Mesenchymal stem cell (in vitro differentiated cells and primary cell): ENCODE data around the gene PDGFD.

Experiments used
- DNase-seq: peaks from one replicate; pipeline ENCODE4 v3.0.0-alpha.2; 2013
- H2AFZ ChIP-seq: one replicate; pipeline ENCODE4 v1.6.1; 2013; ENCODE audit warnings: low read depth, mild to moderate bottlenecking, control low read depth, inconsistent platforms, low read length, moderate library complexity
- H2AK5ac ChIP-seq: 2 replicates; pipeline ENCODE4 v1.6.1; 2013; ENCODE audit warnings: low read length, moderate library complexity, mild to moderate bottlenecking, inconsistent platforms; ENCODE audit not compliant: severe bottlenecking
- H2BK120ac ChIP-seq: one replicate; pipeline ENCODE4 v1.6.1; 2013; ENCODE audit warnings: low read depth, mild to moderate bottlenecking, inconsistent platforms, low read length, moderate library complexity
- H2BK12ac ChIP-seq, 2 experiments: one replicate each; pipeline ENCODE4 v1.6.1; 2013; ENCODE audit warnings: inconsistent platforms in 2 of 2, low read length in 2 of 2, mild to moderate bottlenecking in 2 of 2, moderate library complexity in 2 of 2, control low read depth in 1 of 2
- H2BK15ac ChIP-seq: one replicate; pipeline ENCODE4 v1.6.1; 2013; ENCODE audit warnings: mild to moderate bottlenecking, low read depth, inconsistent platforms; ENCODE audit not compliant: poor library complexity, severe bottlenecking
- H2BK5ac ChIP-seq: 2 replicates; pipeline ENCODE4 v1.6.1; 2013; ENCODE audit warnings: low read depth, mild to moderate bottlenecking, low read length, control low read depth, inconsistent platforms; ENCODE audit not compliant: poor library complexity, severe bottlenecking
- H3K14ac ChIP-seq, 2 experiments: one replicate each; pipeline ENCODE4 v1.6.1; 2013; ENCODE audit warnings: inconsistent platforms in 2 of 2, low read length in 2 of 2, control low read depth in 1 of 2, mild to moderate bottlenecking in 1 of 2, moderate library complexity in 1 of 2
- H3K18ac ChIP-seq, 2 experiments: one replicate each; pipeline ENCODE4 v1.6.1; 2013; ENCODE audit warnings: inconsistent platforms in 2 of 2, low read length in 2 of 2, control low read depth in 1 of 2, low read depth in 1 of 2, mild to moderate bottlenecking in 1 of 2
- H3K23ac ChIP-seq, 2 experiments: one replicate each; pipeline ENCODE4 v1.6.1; 2013; ENCODE audit warnings: inconsistent platforms in 2 of 2, low read length in 2 of 2, mild to moderate bottlenecking in 2 of 2, moderate library complexity in 2 of 2, control low read depth in 1 of 2
- H3K27ac ChIP-seq: 2 replicates; pipeline ENCODE4 v1.5.1; 2013; ENCODE audit warnings: mild to moderate bottlenecking, moderate library complexity, low read length, control low read depth, inconsistent platforms; ENCODE audit not compliant: poor library complexity, severe bottlenecking
- H3K27me3 ChIP-seq, 2 experiments: 2 replicates each; pipeline versions ENCODE4 v1.6.1 to v1.7.0; 2013; ENCODE audit warnings: low read length in 2 of 2, mild to moderate bottlenecking in 2 of 2, moderate library complexity in 2 of 2, control low read depth in 1 of 2, inconsistent platforms in 1 of 2; ENCODE audit not compliant: control insufficient read depth in 1 of 2, insufficient read depth in 1 of 2
- H3K36me3 ChIP-seq, 2 experiments: 2 replicates each; pipeline versions ENCODE4 v1.6.1 to v1.7.0; 2013; ENCODE audit warnings: low read length in 2 of 2, control low read depth in 1 of 2, inconsistent platforms in 1 of 2, low read depth in 1 of 2, mild to moderate bottlenecking in 1 of 2; ENCODE audit not compliant: insufficient read depth in 2 of 2, control insufficient read depth in 1 of 2
- H3K4ac ChIP-seq, 2 experiments: one replicate each; pipeline ENCODE4 v1.6.1; 2013; ENCODE audit warnings: inconsistent platforms in 2 of 2, low read length in 2 of 2, mild to moderate bottlenecking in 2 of 2, moderate library complexity in 2 of 2, control low read depth in 1 of 2, low read depth in 1 of 2
- H3K4me1 ChIP-seq: 2 replicates; pipeline ENCODE4 v1.6.1; 2013; ENCODE audit warnings: low read depth, low read length, control low read depth; ENCODE audit not compliant: control insufficient read depth, insufficient read depth
- H3K4me2 ChIP-seq: 2 replicates; pipeline ENCODE4 v1.6.1; 2013; ENCODE audit warnings: low read length, mild to moderate bottlenecking, inconsistent platforms; ENCODE audit not compliant: poor library complexity, severe bottlenecking
- H3K4me3 ChIP-seq, 2 experiments: 2 replicates each; pipeline versions ENCODE4 v1.5.1 to v1.7.0; 2013; ENCODE audit warnings: low read length in 2 of 2, mild to moderate bottlenecking in 2 of 2, control low read depth in 1 of 2, low read depth in 1 of 2; ENCODE audit not compliant: insufficient read depth in 1 of 2
- H3K79me1 ChIP-seq: replicated peaks from 2 replicates; pipeline ENCODE4 v1.6.1; 2013; ENCODE audit warnings: mild to moderate bottlenecking, control low read depth, low read length, inconsistent platforms; ENCODE audit not compliant: poor library complexity, severe bottlenecking
- H3K9ac ChIP-seq: 2 replicates; pipeline ENCODE4 v1.7.0; 2013; ENCODE audit warnings: mild to moderate bottlenecking, low read length, moderate library complexity
- H3K9me3 ChIP-seq: 2 replicates; pipeline ENCODE4 v1.7.0; 2013; ENCODE audit warnings: mild to moderate bottlenecking, low read length; ENCODE audit not compliant: control insufficient read depth
- H4K8ac ChIP-seq: one replicate; pipeline ENCODE4 v1.6.1; 2013; ENCODE audit warnings: inconsistent platforms, mild to moderate bottlenecking, low read length, moderate library complexity
- H4K91ac ChIP-seq: one replicate; pipeline ENCODE4 v1.6.1; 2013; ENCODE audit warnings: mild to moderate bottlenecking, low read length, inconsistent platforms
- WGBS: methylation state at CpG from one replicate; pipeline ENCODE4 v1.1.7; 2013; ENCODE audit warnings: mixed read lengths; 5-methylcytosine and 5-hydroxymethylcytosine counted together

PDGFD gene

GRCh38 chr11:103953797-103954486 is 210.0 kb downstream of the PDGFD start:
- Histone ChIP-seq H3K9me3 (no peaks in the 10 kb centered on the region), H3K36me3 (no peaks in the 10 kb centered on the region), H3K27me3 (no peaks in the 10 kb centered on the region), H2BK120ac (no peak overlapping the region), H2BK12ac (no peak overlapping the region), H3K18ac (no peak overlapping the region), H3K4ac (no peak overlapping the region), H3K9ac (no peak overlapping the region), H3K4me1 (no peaks in the 10 kb centered on the region), H3K4me3 (no peak overlapping the region), H3K27ac (no peak overlapping the region), H4K91ac (no peak overlapping the region), H3K79me1 (no peaks in the 10 kb centered on the region), H2BK5ac (no peak overlapping the region), H2AK5ac (no peak overlapping the region), H2BK15ac (no peak overlapping the region), H3K4me2 (no peak overlapping the region), H3K14ac (no peak overlapping the region), H2AFZ (no peak overlapping the region), H3K23ac (no peak overlapping the region), H4K8ac (no peak overlapping the region)
- 75% methylated on average over 5 of the region's 5 CpGs for WGBS
- DNase-seq = no peak

GRCh38 chr11:103949781-103950180 is 214.2 kb downstream of the PDGFD start:
- Histone ChIP-seq H2AFZ (no peak overlapping the region), H2BK12ac (no peak overlapping the region), H3K4ac (no peak overlapping the region), H3K4me2 (no peak overlapping the region), H2BK15ac (no peak overlapping the region), H4K8ac (no peak overlapping the region), H2BK120ac (no peak overlapping the region), H3K79me1 (no peaks in the 10 kb centered on the region), H4K91ac (no peak overlapping the region), H3K4me1 (no peaks in the 10 kb centered on the region), H3K4me3 (no peak overlapping the region), H3K27me3 (no peaks in the 10 kb centered on the region), H2BK5ac (no peak overlapping the region), H3K36me3 (no peaks in the 10 kb centered on the region), H3K9ac (no peak overlapping the region), H3K14ac (no peak overlapping the region), H3K9me3 (no peaks in the 10 kb centered on the region), H3K18ac (no peak overlapping the region), H3K27ac (no peak overlapping the region), H2AK5ac (no peak overlapping the region), H3K23ac (no peak overlapping the region)
- 47% methylated on average over 5 of the region's 5 CpGs for WGBS
- DNase-seq = peak; percentile 76

GRCh38 chr11:103948187-103948763 is 215.7 kb downstream of the PDGFD start:
- H3K36me3 ChIP-seq = no peaks in the 10 kb centered on the region
- H3K14ac ChIP-seq = no peak overlapping the region
- no peak overlapping the region for H4K91ac ChIP-seq
- H2AK5ac ChIP-seq = no peak overlapping the region
- DNase-seq = no peak
- no peak overlapping the region for H3K9ac ChIP-seq
- no peaks in the 10 kb centered on the region for H3K9me3 ChIP-seq
- no peak overlapping the region for H2AFZ ChIP-seq
- no peaks in the 10 kb centered on the region for H3K4me1 ChIP-seq
- no peak overlapping the region for H2BK5ac ChIP-seq
- H3K18ac ChIP-seq = no peak overlapping the region
- no peak overlapping the region for H2BK12ac ChIP-seq
- WGBS = 43% methylated on average over 2 of the region's 2 CpGs
- no peak overlapping the region for H3K4ac ChIP-seq
- H3K27ac ChIP-seq = no peak overlapping the region
- H3K79me1 ChIP-seq = no peaks in the 10 kb centered on the region
- H2BK120ac ChIP-seq = no peak overlapping the region
- no peak overlapping the region for H3K4me3 ChIP-seq
- no peak overlapping the region for H3K4me2 ChIP-seq
- H3K27me3 ChIP-seq = no peaks in the 10 kb centered on the region
- H4K8ac ChIP-seq = no peak overlapping the region
- H2BK15ac ChIP-seq = no peak overlapping the region
- no peak overlapping the region for H3K23ac ChIP-seq

GRCh38 chr11:103947546-103947919 is 216.4 kb downstream of the PDGFD start:
- Histone ChIP-seq H3K79me1 (no peaks in the 10 kb centered on the region), H3K9me3 (no peaks in the 10 kb centered on the region), H3K14ac (no peak overlapping the region), H3K36me3 (no peaks in the 10 kb centered on the region), H2BK120ac (no peak overlapping the region), H2BK5ac (no peak overlapping the region), H3K9ac (no peak overlapping the region), H3K4ac (no peak overlapping the region), H3K4me3 (no peak overlapping the region), H3K23ac (no peak overlapping the region), H2BK15ac (no peak overlapping the region), H4K91ac (no peak overlapping the region), H3K4me2 (no peak overlapping the region), H3K27me3 (no peaks in the 10 kb centered on the region), H3K27ac (no peak overlapping the region), H4K8ac (no peak overlapping the region), H2AK5ac (no peak overlapping the region), H2BK12ac (no peak overlapping the region), H3K18ac (no peak overlapping the region), H3K4me1 (no peaks in the 10 kb centered on the region), H2AFZ (no peak overlapping the region)
- WGBS = 27% methylated on average over 2 of the region's 2 CpGs
- DNase-seq = peak; percentile 47
